Spleen (tissue), 13 donors: ENCODE measurements around the gene DMBT1. TPM values are rescaled to one million over a fixed set of nuclear protein-coding genes. Genes with fewer than 3 reads are reported as not detected.
A peak's percentile ranks its signal among the peaks of the same experiment; 100 is the strongest.

Source experiments
- DNase-seq: peaks from one replicate; pipeline ENCODE4 v3.0.0-alpha.2; 2020
- H3K27ac ChIP-seq, 8 donors: fragments of 200-600 bp; sonication (generic) in 7 of 8; 1 replicate in 4 of 8; 2 replicates in 4 of 8; pipeline versions ENCODE4 v1.5.0 to v1.8.0; 2016 to 2021; ENCODE audit warnings: inconsistent platforms in 4 of 8, mild to moderate bottlenecking in 4 of 8, moderate library complexity in 1 of 8
- H3K27me3 ChIP-seq, 7 donors: fragments of 200-600 bp; sonication (generic) in 6 of 7; replicated peaks in 1 of 7; 1 replicate in 4 of 7; 2 replicates in 3 of 7; pipeline versions ENCODE4 v1.5.0 to v1.8.0; 2016 to 2021; ENCODE audit warnings: inconsistent platforms in 3 of 7, mild to moderate bottlenecking in 1 of 7
- H3K36me3 ChIP-seq, 6 donors: fragments of 200-600 bp; sonication (generic) in 5 of 6; 1 replicate in 4 of 6; 2 replicates in 2 of 6; pipeline versions ENCODE4 v1.5.0 to v1.8.0; 2016 to 2021; ENCODE audit warnings: inconsistent platforms in 2 of 6
- H3K4me1 ChIP-seq, 6 donors: fragments of 200-600 bp; sonication (generic) in 5 of 6; 1 replicate in 3 of 6; 2 replicates in 3 of 6; pipeline versions ENCODE4 v1.5.0 to v1.8.0; 2016 to 2021; ENCODE audit warnings: inconsistent platforms in 3 of 6
- H3K4me3 ChIP-seq, 8 donors: fragments of 200-600 bp; sonication (generic) in 7 of 8; 1 replicate in 4 of 8; 2 replicates in 4 of 8; pipeline versions ENCODE4 v1.5.0 to v1.8.0; 2016 to 2021; ENCODE audit warnings: inconsistent platforms in 4 of 8, mild to moderate bottlenecking in 4 of 8, moderate library complexity in 2 of 8
- H3K9me3 ChIP-seq, 8 donors: fragments of 200-600 bp; sonication (generic) in 7 of 8; 1 replicate in 4 of 8; 2 replicates in 4 of 8; pipeline versions ENCODE4 v1.5.0 to v1.8.0; 2016 to 2021; ENCODE audit warnings: inconsistent platforms in 4 of 8
- CTCF ChIP-seq, 11 experiments: fragments of 200-600 bp in 7 of 11; fragments of 450-650 bp in 4 of 11; sonication (generic) in 4 of 11; IDR thresholded peaks in 8 of 11; conservative IDR thresholded peaks in 3 of 11; 1 replicate in 7 of 11; 2 replicates in 4 of 11; pipeline versions ENCODE4 v1.4.0 to v1.8.0; 2016 to 2021; ENCODE audit warnings: antibody characterized with exemption in 11 of 11, inconsistent platforms in 4 of 11, mild to moderate bottlenecking in 1 of 11
- POLR2A ChIP-seq, 3 donors: fragments of 450-650 bp; IDR thresholded peaks; one replicate each; pipeline ENCODE4 v1.5.1; 2017; ENCODE audit warnings: antibody characterized with exemption in 3 of 3, mild to moderate bottlenecking in 1 of 3
- POLR2AphosphoS5 ChIP-seq, 3 donors: sonication (generic); formaldehyde crosslinking; IDR thresholded peaks; one replicate each; pipeline ENCODE4 v1.5.1; 2017; ENCODE audit warnings: antibody characterized with exemption in 3 of 3
- WGBS, 5 donors: extraction: QIAGEN DNeasy Blood & Tissue Kit in 3 of 5; methylation state at CpG; one replicate each; pipeline versions ENCODE4 v1.1.5 to v1.1.7; 2013 to 2018; 5-methylcytosine and 5-hydroxymethylcytosine counted together
- intact Hi-C: fragments of 100-400 bp; cut with DNase I; formaldehyde crosslinking; loops from one replicate; pipeline ENCODE4 v1.15.0; 2023; ENCODE audit warnings: low total_unique reads
- long read RNA-seq, 2 donors: transcript quantifications; one replicate each; lab custom pipeline, GENCODE V29; 2026
- polyA plus RNA-seq, 3 donors: library from polyadenylated mRNA; stranded (reverse); fragments of 200-250 nt; gene quantifications; one replicate each; pipeline ENCODE4 v1.2.1, GENCODE V29; 2013
- total RNA-seq, 7 donors: library from RNA; depleted of rRNA in 3 of 7; stranded (reverse); fragments of >200 nt in 3 of 7; fragmentation: NEBNext Ultra II Directional in 4 of 7; extraction: Animal tissue kit (Norgen Biotek cat#: 25700) in 4 of 7; gene quantifications; one replicate each; pipeline versions ENCODE4 v1.1.0 to v1.2.1, GENCODE V29; 2016 to 2021
- donor health status: healthy with polysubstance abuse.
- donor health status: DM: no; HTN: no; CAD: no; lungs with moderate emphysema.
- donor health status: DM: no; HTN: no; CAD: no.
- donor health status: Bipolar disorder and iron deficiency.
- donor health status: healthy.
- donor health status: DM: no; HTN: no; CAD: no.
- donor health status: DM: yes; HTN: yes; CAD: no.

DMBT1 gene
- total RNA-seq (under 1 TPM in 1 of 7 donors, not detected in 6; 0.03 TPM), polyA plus RNA-seq (under 1 TPM; 0.02 to 0.29 (median 0.02) TPM)
- long read RNA-seq, donor 1: 0 reads
- long read RNA-seq, donor 2: 0 reads

- H3K36me3 ChIP-seq: no peaks in the 10 kb centered on the region
- no peaks in the 10 kb centered on the region for H3K9me3 ChIP-seq
- 7 to 20% (median 12%) methylated on average over 4 of the region's 4 CpGs for WGBS, 5 donors
- no peak for TF ChIP-seq POLR2AphosphoS5 (IDR thresholded peaks at IDR 0.05)
- no peak for TF ChIP-seq POLR2A (IDR thresholded peaks at IDR 0.05)
- TF ChIP-seq CTCF (IDR thresholded peaks at IDR 0.05 in 8 of 11, conservative IDR thresholded peaks at IDR 0.05 in 3 of 11): no peak
- DNase-seq: no peak
- H3K4me3 ChIP-seq: no peak within 1 kb of the TSS
- intact Hi-C loops: loop anchor here (10.0 kb wide), 1 partner anchor 116 kb away; no protein-coding TSS in a partner anchor
- peaks cover 0 to 78% (median 7%) of the 10 kb centered on the region in 7 donors for H3K27me3 ChIP-seq
- H3K4me1 ChIP-seq: peaks cover 0 to 6% (median 0%) of the 10 kb centered on the region in 6 donors
- no peak within 1 kb of the TSS for H3K27ac ChIP-seq
These were observed at the start of gene DMBT1 for GRCh38 chr10:122560279-122560804. DMBT1 (plus strand) TSS chr10:122560754; CDS start chr10:122560771, 17 bp downstream.

GRCh38 chr10:122513053-122513452 is 47.5 kb upstream of the DMBT1 start:
- Histone ChIP-seq H3K27ac (no peak overlapping the region), H3K36me3 (peaks cover 0 to 6% (median 0%) of the 10 kb centered on the region in 6 donors), H3K9me3 (no peaks in the 10 kb centered on the region), H3K4me1 (peaks cover 0 to 21% (median 12%) of the 10 kb centered on the region in 6 donors), H3K27me3 (no peaks in the 10 kb centered on the region), H3K4me3 (no peak overlapping the region)
- TF ChIP-seq CTCF (IDR thresholded peaks at IDR 0.05 in 8 of 11, conservative IDR thresholded peaks at IDR 0.05 in 3 of 11) (no peak), POLR2AphosphoS5 (IDR thresholded peaks at IDR 0.05) (no peak), POLR2A (IDR thresholded peaks at IDR 0.05) (no peak)
- no peak for DNase-seq
- 28 to 57% (median 39%) methylated on average over 4 of the region's 4 CpGs for WGBS, 5 donors
- intact Hi-C loops: no loop called here

GRCh38 chr10:122514045-122514840 is 46.3 kb upstream of the DMBT1 start:
- no peaks in the 10 kb centered on the region for H3K27me3 ChIP-seq
- no peak for DNase-seq
- peaks cover 0 to 6% (median 0%) of the 10 kb centered on the region in 6 donors for H3K36me3 ChIP-seq
- 86 to 93% (median 92%) methylated on average over 22 of the region's 22 CpGs for WGBS, 5 donors
- intact Hi-C loops: no loop called here
- H3K9me3 ChIP-seq: no peaks in the 10 kb centered on the region
- H3K4me1 ChIP-seq: peaks cover 0 to 21% (median 12%) of the 10 kb centered on the region in 6 donors
- H3K27ac ChIP-seq: peak overlapping the region in 5 of 8 donors; percentile 11 to 67 (median 50)
- no peak overlapping the region for H3K4me3 ChIP-seq
- TF ChIP-seq POLR2A (IDR thresholded peaks at IDR 0.05) (no peak), CTCF (IDR thresholded peaks at IDR 0.05 in 8 of 11, conservative IDR thresholded peaks at IDR 0.05 in 3 of 11) (no peak), POLR2AphosphoS5 (IDR thresholded peaks at IDR 0.05) (no peak)

- H3K36me3 ChIP-seq: peaks cover 0 to 4% (median 0%) of the 10 kb centered on the region in 6 donors
- no peaks in the 10 kb centered on the region for H3K27me3 ChIP-seq
- intact Hi-C loops: no loop called here
- H3K27ac ChIP-seq: peak overlapping the region in 6 of 8 donors; percentile 6 to 67 (median 58)
- peaks cover 0 to 21% (median 12%) of the 10 kb centered on the region in 6 donors for H3K4me1 ChIP-seq
- H3K9me3 ChIP-seq: no peaks in the 10 kb centered on the region
- TF ChIP-seq POLR2AphosphoS5 (IDR thresholded peaks at IDR 0.05) (peak in 1 of 3 donors; percentile 27), POLR2A (IDR thresholded peaks at IDR 0.05) (no peak), CTCF (IDR thresholded peaks at IDR 0.05 in 8 of 11, conservative IDR thresholded peaks at IDR 0.05 in 3 of 11) (no peak)
- H3K4me3 ChIP-seq: no peak overlapping the region
- 67 to 80% (median 73%) methylated on average over 5 of the region's 5 CpGs for WGBS, 5 donors
- DNase-seq: no peak
These were observed 45.5 kb upstream of the DMBT1 start for GRCh38 chr10:122515022-122515424.
